Stimulated activated CD4-positive, alpha-beta T cell treated with anti-CD3 and anti-CD28 coated beads, Interleukin-12 subunit alpha, Interleukin-12 subunit beta, amount 100 ng/mL, for 4 hours (primary cell): ENCODE measurements around the gene SNAPIN.
"Not testable (repeated sequence)": the region's sequence is repeated elsewhere in the genome, so short reads cannot be mapped to it uniquely, and the experiment has no call there.

ENCODE experiments used
- DNase-seq: peaks from one replicate; pipeline ENCODE4 v3.0.0-alpha.2; 2020

Gene SNAPIN

GRCh38 chr1:153649137-153649862, 9.2 kb upstream of the SNAPIN start:
- no peak for DNase-seq

- no peak for DNase-seq
Measured at GRCh38 chr1:153649863-153650235, 8.7 kb upstream of the SNAPIN start.

DNA sequence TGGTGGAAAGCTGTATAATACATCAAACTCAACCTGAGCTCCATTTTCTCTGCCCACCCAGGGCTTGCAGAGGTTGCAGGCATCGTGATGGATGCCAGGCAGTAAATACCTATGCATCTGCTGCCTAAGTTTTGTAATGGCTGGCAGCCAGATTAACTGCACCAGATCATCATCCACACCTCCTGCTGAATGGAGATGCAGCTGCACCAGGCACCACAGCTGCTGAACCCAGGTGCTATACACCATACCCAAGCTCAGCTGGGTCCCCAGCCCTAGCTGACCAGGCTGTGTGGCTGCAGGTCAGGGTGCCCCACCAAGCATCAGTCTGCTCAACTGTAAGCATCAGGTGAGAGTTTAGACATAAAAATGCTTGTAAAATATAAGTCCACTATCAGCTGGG, 6.7 kb upstream of the SNAPIN start:
- DNase-seq, result no peak

- no peak for DNase-seq
Measured at GRCh38 chr1:153652805-153653500, 5.5 kb upstream of the SNAPIN start.

DNA sequence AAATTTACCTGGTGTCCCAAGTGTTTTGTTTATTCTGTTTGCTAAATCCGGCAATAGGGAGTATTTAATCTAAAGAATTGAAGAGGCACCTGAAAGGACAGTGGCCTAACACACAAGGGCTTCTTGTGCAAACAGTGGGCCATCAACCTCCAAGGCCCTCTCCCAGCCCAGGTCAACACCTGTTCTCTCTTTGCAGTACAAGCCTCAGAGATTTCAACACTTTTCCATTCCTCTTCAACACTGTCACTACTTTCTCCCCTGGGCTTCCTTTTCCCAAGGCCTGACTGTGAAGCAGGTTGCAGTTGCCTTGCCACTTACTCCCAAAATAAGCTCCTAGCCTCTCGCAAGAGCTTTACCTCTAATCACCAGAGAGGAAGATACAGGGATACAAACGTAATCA, 3.2 kb upstream of the SNAPIN start:
- no peak for DNase-seq

GRCh38 chr1:153659175-153659534, 652 bp downstream of the SNAPIN start:
- DNase-seq, result no peak

DNA sequence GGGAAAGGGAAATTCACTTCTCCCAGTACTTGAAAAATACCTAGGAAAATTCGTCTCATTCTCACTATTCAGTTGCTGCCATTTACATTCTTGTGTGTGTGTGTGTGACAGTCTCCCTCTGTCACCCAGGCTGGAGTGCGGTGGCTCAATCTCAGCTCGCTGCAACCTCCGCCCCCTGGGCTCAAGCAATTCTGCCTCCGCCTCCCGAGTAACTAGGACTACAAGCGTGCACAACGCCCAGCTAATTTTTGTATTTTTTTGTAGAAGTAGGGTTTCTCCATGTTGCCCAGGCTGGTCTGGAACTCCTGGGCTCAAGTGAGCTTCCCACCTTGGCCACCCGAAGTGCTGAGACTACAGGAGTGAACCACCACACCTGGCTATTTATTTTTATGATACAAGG, 1.2 kb downstream of the SNAPIN start:
- no peak for DNase-seq

DNA sequence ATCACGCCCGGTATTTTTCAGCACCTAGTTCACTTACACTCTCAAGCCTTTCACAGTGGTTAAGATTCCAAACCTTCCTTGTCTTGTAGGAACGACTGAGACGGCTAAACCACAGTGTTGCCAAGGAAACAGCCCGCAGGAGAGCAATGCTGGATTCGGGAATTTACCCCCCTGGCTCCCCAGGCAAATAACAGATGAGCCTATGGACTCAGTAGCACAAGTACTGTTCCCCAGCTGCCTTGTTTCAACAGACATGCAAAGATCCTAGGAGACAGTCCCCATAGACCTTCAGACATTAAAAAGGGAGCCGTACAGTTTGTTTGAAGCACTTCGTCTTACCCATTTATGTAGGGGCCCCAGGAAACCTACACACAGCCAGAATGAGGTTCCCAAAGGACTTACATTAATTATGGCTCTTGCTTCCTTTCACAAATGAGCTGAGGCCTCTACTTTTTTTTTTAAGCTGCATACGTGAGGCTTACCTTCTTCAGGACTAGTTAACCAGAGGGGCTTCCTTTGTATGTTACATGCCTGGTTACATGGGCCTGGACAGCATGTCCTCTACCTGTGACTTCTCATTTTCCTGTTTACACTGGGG, 2.7 kb downstream of the SNAPIN start:
- DNase-seq, result no peak

- no peak for DNase-seq
Measured at GRCh38 chr1:153662269-153662668, 3.8 kb downstream of the SNAPIN start.

GRCh38 chr1:153663211-153663610, 4.7 kb downstream of the SNAPIN start:
- no peak for DNase-seq

DNA sequence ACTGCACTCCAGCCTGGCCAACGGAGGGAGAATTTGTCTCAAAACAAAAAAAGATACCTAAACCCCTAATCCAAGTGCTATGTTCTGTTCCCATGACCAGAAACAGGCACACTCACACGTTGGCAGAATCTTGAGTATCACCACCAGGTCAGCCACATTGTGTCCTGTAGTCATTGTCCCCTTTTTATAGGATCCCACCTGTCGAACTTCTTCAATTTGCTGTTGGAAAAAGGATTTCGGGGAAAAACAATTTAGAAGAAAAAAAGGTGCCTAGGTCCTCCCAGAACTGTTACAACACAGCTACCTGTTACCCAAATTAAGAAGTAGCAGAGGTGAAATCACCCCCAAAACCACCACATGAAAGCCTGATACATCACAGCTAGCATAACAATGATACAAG, 8.9 kb downstream of the SNAPIN start:
- no peak for DNase-seq

DNA sequence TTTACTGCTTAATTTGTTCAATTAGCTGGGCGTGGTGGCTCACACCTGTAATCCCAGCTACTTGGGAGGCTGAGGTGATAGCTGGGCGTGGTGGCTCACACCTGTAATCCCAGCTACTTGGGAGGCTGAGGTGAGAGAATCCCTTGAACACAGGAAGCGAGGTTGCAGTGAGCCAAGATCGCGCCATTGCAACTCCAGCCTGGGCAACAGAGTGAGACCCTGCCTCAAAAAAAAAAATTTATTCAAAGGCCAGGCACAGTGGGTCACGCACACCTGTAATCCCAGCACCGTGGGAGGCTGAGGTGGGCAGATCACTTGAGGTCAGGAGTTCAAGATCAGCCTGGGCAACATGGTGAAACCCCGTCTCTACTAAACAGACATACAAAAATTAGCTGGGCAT, 10.2 kb downstream of the SNAPIN start:
- not testable (repeated sequence) for DNase-seq

- no peak for DNase-seq
Measured at GRCh38 chr1:153669606-153670005, 11.1 kb downstream of the SNAPIN start.

GRCh38 chr1:153670257-153670858, 11.9 kb downstream of the SNAPIN start:
- DNase-seq, result peak; percentile 28

DNA sequence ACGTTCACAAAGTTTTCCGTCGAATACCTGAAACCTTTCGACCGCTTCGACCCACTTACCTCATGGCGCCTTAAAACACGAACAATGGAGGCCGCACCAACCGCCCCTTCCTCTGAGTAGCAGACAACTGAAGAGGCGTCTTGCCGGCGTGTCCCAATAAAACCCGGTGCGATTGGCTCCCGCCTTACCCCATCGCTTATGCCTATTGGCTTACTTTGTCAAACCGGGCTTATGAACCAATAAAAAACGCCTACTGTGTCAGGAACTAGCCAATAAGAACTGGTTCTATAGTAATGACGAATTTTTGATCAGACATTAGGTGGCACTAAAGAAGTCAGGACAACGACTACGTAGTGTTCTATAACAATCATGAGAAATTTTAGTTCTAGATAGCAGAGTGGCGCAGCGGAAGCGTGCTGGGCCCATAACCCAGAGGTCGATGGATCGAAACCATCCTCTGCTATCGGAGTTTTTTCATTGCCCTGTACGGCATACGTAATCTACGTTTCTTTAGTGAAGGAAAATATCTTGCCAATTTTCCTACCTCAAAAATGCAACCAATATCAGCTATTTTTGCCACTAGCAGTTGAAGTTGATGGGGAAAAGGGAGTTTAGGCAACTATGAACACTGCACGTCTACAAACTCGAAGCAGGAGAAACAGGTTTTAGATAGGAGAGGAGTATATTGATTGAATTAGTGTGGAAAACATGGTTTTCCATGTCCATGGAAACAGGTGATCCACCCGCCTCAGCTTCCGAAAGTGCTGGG, 12.5 kb downstream of the SNAPIN start, which contains the start of gene ILF2:
Gene ILF2, minus strand, starts transcription at position 135 of the 769 bp plus-strand sequence. Its CDS starts 71 bp downstream, at position 64.
- DNase-seq, result peak; percentile 93

- peak; percentile 42 for DNase-seq
Measured at GRCh38 chr1:153671628-153672353, 13.3 kb downstream of the SNAPIN start.

DNA sequence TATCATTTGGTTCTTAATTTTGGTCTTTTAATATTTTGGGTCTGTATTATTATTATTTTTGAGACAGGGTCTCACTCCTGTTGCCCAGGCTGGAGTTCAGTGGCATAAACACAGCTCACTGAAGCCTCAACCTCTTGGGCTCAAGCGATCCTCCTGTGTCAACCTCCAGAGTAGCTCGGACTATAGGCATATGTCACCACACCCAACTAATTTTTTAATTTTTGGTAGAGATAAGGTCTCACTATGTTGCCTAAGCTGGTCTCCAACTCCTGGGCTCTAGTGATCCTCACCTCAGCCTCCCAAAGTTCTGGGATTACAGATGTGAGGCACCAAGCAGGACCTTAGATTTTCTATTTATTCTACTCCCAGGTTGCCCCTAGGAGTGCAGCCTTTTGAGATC, 15.0 kb downstream of the SNAPIN start:
- no peak for DNase-seq

GRCh38 chr1:153677718-153678518, 19.4 kb downstream of the SNAPIN start:
- DNase-seq, result peak; percentile 37

GRCh38 chr1:153678519-153679336, 20.2 kb downstream of the SNAPIN start, which contains the start of gene NPR1:
Gene NPR1 (plus strand): TSS chr1:153678688. CDS start chr1:153679109, 421 bp downstream.
- DNase-seq, result peak; percentile 29
